Measurements from ENCODE around the gene PRMT1. TPM values are rescaled to one million over a fixed set of nuclear protein-coding genes. Genes with fewer than 3 reads are reported as not detected.

PRMT1 gene
- total RNA-seq, 1 donor from 2014 or later = 177 TPM

DNA sequence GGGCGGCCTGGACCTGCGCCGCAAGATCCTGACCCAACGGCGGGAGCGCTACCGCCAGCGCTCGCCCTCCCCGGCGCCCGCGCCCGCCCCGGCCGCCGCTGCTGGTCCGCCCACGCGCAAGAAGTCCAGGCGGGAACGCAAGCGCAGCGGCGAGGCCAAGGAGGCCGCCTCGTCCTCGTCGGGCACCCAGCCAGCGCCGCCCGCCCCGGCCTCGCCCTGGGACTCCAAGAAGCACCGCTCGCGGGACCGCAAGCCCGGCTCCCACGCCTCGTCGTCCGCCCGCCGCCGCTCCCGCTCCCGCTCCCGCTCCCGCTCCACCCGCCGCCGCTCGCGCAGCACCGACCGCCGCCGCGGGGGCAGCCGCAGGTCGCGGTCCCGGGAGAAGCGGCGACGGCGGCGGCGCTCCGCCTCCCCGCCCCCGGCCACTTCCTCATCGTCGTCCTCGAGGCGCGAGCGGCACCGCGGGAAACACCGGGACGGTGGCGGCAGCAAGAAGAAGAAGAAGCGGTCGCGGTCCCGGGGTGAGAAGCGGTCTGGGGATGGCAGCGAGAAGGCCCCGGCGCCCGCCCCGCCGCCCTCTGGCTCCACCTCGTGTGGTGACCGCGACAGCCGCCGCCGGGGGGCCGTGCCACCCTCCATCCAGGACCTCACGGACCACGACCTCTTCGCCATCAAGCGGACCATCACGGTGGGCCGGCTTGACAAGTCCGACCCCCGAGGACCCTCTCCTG, 25.1 kb upstream of the PRMT1 start:
- no peak for DNase-seq

DNA sequence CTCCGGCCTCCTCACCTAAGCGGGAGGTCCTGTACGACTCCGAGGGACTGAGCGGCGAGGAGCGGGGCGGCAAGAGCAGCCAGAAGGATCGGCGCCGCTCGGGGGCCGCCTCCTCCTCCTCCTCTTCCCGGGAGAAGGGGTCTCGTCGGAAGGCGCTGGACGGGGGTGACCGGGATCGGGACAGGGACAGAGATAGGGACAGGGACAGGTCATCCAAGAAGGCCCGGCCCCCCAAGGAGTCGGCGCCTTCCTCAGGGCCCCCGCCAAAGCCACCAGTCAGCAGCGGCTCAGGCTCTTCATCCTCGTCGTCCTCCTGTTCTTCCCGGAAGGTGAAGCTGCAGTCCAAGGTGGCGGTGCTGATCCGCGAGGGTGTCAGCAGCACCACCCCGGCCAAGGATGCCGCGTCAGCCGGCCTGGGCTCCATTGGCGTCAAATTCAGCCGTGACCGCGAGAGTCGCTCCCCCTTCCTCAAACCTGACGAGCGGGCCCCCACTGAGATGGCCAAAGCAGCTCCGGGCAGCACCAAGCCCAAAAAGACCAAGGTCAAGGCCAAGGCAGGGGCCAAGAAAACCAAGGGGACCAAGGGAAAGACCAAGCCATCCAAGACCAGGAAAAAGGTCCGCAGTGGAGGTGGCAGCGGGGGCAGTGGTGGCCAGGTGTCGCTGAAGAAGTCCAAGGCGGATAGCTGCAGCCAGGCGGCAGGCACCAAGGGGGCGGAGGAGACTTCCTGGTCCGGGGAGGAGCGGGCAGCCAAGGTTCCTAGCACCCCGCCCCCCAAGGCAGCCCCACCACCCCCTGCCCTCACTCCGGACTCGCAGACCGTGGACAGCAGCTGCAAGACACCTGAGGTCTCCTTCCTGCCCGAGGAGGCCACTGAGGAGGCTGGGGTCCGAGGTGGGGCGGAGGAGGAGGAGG, 24.3 kb upstream of the PRMT1 start:
- DNase-seq = no peak

DNA sequence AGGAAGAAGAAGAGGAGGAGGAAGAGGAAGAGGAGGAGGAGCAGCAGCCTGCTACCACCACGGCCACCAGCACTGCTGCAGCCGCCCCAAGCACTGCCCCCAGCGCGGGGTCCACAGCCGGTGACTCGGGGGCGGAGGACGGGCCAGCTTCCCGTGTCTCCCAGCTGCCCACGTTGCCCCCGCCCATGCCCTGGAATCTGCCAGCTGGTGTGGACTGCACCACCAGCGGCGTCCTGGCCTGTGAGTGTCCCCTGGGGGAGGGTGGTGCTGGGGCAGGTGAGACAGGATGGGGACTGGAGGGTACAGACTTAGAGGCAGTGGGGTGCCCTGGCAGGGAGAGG, 23.6 kb upstream of the PRMT1 start:
- no peak for DNase-seq

DNA sequence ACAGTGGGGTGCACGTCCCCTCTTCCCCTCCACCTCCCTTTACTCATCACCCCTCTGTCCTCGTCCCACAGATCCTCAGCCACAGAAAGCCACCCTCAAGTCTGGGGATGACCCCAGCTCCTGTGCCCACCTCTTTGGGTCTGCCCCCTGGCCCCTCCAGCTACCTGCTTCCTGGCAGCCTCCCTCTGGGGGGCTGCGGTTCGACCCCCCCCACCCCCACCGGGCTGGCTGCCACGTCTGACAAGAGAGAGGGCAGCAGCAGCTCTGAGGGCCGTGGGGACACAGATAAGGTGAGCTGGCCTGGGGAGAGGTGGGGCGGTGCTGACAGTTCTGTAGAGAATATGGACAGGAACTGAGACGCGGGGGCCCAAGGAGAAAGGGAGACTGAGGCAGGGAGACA, 22.5 kb upstream of the PRMT1 start:
- DNase-seq = no peak

DNA sequence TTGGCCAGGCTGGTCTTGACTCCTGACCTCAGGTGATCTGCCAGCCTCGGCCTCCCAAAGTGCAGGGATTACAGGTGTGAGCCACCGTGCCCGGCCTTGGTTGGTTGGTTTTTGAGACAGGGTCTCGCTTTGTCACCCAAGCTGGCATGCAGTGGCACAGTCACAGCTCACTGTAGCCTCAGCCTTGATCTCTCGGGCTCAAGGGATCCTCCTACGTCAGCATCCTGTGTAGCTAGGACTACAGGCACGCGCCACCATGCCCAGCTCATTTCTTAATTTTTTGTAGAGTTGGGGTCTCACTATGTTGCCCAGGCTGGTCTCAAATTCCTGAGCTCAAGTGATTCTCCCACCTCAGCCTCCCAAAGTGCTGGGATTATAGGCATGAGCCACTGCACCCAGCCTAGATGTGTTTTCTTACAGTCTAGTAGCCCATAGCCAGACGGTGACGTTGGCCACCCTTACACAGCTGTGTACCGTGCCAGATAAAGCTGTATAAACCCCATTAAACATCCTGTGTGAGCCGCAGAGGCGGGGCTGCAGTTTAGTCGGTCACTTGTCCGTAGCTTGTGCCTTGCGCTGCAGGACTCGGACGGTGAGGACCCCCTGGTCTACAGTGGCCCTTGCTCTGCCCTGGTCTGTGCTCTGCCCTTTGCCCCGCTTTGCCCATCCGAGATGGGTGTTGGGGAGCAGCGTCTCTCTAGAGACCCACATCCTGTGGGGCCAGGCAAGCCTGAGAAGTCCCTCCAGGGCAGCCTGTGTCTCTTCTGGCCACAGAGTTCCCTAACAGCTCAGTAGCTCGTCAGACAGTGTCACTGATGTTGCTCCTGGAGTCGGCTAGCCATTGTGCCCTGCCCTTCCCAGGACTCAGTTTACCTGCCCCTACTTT, 21.3 kb upstream of the PRMT1 start:
- DNase-seq = no peak

DNA sequence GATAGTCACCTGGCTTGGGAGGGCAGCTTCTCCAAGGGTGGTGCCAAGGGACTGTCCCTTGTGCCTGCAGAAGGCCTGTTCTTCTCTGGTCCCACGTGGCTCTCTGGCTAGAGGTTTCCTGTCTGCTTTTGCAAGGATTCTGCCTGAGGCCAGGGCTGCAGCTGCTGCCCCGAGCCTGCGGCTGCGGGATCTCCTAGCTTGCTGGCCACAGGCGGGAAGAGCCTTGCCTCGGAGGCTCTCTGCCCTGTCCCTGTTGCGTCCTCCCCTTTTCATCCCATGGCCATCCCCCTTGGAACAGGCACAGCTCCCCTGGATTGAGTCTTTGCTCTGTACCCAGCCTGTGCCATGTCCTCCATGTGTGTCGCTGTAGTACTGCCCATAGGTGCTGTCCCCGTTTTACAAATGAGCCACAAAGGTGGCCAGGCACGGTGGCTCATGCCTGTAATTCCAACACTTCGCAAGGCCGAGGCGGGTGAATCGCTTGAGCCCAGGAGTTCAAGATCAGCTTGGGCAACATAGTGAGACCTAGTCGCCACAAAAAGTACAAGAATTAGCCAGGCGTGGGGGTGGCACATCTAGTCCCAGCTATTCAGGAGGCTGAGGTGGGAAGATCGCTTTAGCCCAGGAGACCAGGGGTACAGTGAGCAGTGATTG, 20.5 kb upstream of the PRMT1 start:
- DNase-seq = no peak

DNA sequence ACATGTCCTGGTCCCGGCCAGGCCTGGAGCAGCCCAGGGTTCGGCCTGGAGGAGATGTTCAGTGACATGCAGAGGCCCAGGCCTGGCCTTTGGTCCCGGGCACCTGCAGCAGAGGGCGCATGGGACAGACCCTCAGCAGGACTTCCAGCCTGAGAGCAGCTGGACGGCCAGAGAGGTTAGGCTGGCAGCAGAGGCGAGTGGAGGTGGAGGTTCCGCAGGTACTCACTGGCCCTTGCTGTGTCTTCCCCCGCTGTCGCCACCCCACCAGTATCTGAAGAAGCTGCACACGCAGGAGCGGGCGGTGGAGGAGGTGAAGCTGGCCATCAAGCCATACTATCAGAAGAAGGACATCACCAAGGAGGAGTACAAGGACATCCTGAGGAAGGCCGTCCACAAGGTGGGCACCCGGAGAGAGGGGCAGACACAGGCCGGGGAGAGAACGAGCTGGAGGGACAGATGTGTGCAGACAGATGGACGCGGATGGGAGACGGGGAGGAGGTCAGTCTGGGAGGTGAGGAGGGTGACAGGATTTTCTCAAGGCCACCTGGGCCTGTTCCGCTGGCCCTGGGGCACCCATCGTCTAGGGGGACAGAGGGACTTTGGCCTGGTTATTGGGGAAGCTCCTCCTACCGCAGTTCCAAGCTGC, 19.5 kb upstream of the PRMT1 start:
- no peak for DNase-seq

DNA sequence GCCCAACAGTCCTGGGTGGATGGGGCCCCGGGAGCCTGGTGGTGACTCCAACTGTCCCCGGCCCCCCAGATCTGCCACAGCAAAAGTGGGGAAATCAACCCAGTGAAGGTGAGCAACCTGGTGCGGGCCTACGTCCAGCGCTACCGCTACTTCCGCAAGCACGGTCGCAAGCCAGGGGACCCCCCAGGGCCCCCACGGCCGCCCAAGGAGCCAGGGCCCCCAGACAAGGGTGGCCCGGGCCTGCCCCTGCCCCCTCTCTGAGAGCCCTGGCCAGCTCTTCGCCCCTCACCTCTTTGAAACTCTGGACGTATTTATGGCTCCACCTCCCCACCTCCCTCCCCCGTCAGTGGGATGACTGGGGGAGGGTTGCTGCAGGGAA, 18.9 kb upstream of the PRMT1 start:
- DNase-seq = no peak

DNA sequence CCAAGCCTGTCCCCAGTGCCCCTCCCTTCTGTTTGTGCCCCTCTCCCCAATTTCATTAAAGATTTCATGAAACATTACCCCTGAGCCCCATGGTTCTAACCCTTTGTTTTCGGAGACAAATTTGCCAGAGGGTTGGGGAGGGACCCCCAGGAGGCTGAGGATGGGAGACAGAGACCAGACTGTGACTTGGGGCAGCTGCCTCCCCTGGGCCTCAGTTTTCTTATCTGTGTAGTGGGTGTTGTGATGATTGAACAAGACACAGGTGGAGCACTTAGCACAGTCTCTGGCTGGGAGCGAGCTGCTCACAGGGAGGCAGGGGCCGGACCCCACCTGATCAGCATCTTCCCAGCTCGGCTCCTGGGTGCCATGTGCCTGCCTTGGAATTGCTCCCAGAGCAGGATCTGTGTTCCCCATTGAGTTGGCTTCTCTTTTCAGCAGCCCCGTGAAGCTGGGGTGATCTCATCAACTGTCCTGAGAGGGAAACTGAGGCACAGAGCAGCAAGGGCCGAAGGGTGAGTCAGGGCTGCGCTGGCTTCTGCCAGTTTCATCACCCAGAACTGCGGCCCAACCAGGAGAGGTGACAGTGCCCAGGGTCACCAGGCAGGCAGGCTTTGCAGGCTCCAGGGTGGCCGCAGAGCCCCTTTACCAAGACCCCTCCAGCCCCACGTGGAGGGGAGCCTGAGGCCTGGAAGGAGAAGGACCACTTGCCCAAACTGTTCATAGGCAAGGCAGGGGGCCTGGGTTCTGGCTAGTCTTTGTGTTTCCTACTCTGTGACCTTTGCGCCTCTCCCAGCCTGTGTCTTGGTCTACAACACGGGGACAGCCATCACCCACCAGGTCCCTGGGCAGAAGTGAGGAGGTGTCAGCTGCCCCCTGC, 18.3 kb upstream of the PRMT1 start:
- no peak for DNase-seq

DNA sequence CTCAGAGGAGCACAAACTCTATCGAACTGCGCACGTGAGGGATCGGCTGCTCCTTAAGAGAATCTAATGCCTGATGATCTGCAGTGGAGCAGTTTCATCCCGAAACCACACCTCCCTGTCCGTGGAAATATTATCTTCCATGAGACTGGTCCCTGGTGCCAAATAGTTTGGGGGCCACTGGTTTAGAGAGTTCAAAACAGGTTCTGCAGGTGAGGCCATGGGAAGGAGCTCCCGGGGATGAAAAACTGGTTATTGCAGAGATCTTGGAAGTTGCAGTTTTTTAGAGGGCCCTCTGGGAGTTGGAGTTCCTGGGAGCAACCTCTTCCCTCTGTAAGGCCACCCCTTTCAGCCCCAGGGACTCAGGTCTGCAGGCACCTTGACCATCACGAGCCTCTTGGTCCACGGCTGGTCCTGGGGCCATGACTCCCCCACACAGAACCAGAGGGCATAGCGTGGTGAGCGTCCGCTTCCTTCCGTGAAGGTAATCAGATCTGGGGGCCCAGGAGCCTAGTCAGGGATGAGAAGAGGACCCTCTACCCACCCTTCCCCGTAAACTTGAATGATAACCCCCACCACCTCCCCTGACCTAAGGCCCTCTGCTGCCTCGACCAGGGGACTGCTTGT, 16.6 kb upstream of the PRMT1 start:
- DNase-seq = no peak

DNA sequence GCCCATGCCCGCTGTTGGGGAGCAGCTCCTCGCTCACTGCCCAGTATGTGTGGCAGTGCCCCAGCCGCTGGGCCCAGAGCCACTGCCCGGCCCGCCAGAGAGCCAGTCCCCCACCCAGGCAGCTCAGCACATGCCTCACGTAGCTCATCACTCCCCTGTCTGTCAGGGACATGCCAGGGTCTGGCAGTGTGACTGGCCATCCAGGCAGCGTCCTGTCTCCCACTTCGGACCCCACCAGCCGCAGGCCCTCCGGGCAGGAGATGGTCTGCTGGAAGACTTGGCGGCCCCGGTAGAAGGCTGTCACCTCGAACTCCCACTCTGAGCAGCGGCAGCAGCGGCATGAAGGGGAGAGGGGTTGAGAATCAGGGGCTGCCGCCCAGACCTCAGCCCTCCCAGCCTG, 15.1 kb upstream of the PRMT1 start:
- DNase-seq = no peak

DNA sequence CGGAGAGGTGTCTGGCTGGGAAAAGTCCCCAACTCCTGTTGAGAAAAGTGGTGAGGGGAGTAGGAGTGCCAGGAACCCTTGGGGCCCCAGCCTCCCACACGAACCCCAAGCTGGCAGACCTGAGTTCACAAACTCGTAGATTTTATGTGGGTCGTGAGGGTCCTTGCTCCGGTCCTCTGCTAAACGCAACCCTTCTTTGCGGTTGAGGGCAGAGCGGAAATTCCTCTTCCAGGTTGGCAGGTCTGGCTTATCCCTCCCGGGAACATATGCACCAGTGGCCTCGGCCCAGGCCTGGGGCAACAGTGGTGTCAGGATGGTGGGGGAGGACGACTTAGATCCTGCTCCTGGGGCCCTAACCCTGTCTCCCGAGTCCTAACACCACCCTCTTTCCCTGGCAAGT, 13.8 kb upstream of the PRMT1 start:
- DNase-seq = no peak

DNA sequence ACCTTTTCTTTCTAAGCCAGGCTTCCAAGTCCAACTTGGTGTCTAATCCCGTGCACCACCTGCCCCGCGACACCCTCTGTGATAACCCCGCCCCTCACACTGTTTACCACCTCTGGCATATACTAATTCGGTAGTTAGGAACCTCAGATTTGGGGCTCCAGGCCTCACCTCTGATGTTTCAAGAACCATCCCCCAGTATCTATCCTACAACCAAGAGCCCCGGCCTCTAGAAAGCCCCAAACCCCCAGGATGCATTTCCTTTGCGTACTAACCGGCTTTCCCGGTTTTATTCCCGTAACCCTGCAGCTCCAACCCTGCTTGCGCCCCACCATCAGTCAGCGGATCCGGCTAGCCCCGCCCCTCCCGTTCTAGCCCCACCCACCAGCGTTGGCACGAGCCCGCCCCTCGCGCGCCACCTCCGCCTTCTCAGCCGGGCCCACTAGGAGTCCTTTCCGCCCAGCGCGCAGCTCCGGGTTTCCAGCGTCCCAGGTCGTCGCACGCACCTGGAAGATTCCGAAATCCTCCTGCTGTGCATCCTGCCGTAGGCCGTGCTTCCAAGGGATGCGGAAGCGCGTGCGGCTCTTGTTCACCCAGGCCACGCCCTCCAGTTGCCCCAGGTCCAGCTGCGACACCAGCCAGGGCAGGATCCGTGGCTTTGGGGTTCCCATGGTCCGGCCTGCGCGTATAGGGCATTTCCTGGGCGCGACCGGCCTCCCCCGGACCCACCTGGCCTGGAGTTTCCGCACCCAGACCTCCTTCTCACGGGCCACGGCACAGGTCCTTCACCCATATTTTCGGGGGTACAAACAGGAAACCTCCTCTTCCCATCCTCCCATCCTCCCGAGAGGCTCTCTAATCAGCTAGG, 12.7 kb upstream of the PRMT1 start:
- DNase-seq = peak; percentile 87

DNA sequence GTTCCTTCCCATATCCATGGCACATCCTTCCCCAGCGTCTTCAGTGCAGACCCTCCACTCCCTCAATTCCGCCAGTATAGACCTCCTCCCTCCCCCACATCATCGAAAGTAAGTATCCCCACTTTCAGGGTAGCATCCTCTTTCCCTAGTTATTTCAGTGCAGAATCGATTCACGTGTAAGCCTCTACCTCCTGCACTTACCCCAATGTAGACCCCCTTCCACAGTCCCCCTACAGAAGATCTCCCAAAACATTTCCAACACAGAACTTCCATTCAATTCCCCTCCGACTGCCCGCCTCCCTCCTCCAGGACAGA, 12.1 kb upstream of the PRMT1 start:
- DNase-seq = no peak

DNA sequence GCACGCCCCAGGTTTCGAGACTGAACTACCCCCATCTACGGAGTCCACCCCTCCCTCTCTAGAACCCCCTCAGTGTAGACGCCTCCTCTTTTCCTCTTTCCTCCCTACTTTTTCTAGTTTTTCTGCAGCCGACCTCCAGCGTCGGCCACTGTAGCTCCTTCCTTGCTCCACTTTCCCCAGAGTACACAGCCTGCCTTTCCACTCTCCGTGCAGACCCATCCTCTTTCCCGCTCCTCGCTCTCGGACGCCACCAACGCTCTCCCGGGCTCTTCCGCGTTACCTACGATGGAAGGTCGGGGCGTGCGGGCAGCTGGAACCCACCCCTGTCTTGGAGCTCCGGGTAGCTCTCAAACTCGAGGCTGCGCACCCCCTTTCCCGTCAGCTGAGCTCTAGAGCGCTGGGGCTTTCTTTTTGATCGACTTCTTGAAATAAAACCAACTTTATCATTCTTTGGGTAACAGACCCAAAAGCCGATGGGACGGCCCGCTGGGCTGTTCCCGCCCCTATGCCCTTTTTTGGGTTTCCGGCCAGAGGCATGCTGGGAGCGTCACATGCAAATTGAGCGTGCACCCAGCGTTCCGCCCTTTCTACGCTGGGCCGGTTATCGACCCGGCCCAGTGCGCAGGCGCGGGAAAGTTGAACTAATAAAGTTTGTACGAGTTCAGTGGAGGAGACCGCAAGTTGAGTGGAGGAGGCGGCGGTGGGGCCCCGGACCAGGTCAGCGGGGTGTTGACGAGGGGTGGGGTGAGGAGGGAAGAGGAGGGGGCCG, 11.5 kb upstream of the PRMT1 start, which contains the start of the genes BCL2L12 and IRF3:
TSS of gene BCL2L12 (plus strand) at position 583 of the 769 bp plus-strand sequence. CDS start 760 bp downstream, outside the sequence.
TSS of gene IRF3 (minus strand) at position 507 of the 769 bp plus-strand sequence. CDS start 1,019 bp downstream, outside the sequence.
- DNase-seq = peak; percentile 92

DNA sequence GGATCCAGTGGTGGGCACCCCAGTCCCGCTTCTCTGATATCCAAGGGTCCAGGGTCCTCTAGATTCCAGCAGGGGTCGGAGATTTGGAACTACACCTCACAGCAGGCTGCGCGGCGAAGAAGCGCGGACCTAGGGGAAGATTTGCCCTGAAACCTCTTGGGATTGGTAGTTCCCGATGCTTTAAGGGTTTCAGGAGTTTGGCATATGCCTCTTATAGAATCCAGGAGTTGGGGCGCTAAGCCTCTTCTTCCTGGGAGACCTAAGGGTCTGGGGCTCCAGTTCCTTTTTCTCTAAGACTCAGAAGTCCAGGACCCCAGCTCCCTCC, 11.0 kb upstream of the PRMT1 start:
- no peak for DNase-seq

DNA sequence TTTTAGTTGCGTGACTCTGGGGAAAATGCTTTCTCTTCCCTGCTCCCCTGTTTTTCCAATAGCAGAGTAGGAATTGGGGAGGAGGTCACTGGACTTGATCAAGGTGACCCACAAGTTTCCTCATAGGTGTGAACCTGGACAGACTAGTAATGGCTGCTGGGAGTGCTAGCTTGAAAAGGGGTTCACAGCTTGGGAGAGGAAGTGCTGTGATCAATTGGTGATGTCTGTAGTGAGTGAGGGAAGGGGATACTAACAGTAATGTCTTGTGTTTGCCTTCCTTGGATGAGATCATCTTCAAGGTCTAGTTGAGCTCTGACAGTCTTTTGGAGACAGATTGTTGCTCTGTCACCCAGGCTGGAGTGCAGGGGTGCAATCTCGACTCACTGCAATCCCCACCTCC, 9.6 kb upstream of the PRMT1 start:
- no peak for DNase-seq

DNA sequence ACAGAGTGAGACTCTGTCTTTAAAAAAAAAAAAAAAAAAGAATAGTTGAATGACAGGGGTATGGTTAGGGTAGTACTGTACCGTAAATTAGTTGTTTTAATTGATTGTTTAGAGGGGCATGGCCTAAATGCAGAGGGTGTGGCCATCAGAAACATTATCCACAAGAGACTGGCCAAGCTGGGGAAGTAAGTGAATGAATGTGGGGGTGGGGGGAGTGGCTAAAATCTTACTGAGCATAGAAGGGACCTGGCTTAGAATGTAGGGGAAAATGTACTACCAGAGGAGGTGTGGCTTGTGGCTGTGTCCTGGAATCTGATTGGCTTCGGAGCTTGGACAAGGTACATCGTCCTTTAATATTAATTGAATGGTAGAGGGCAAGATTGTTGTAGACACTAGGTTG, 7.6 kb upstream of the PRMT1 start:
- DNase-seq = no peak
